Mesenchymal stem cell (in vitro differentiated cells and primary cell): ENCODE measurements around the gene WNT4.

Experiments used
- DNase-seq: peaks from one replicate; pipeline ENCODE4 v3.0.0-alpha.2; 2013
- H2AFZ ChIP-seq: one replicate; pipeline ENCODE4 v1.6.1; 2013; ENCODE audit warnings: low read depth, mild to moderate bottlenecking, control low read depth, inconsistent platforms, low read length, moderate library complexity
- H2AK5ac ChIP-seq: 2 replicates; pipeline ENCODE4 v1.6.1; 2013; ENCODE audit warnings: low read length, moderate library complexity, mild to moderate bottlenecking, inconsistent platforms; ENCODE audit not compliant: severe bottlenecking
- H2BK120ac ChIP-seq: one replicate; pipeline ENCODE4 v1.6.1; 2013; ENCODE audit warnings: low read depth, mild to moderate bottlenecking, inconsistent platforms, low read length, moderate library complexity
- H2BK12ac ChIP-seq, 2 experiments: one replicate each; pipeline ENCODE4 v1.6.1; 2013; ENCODE audit warnings: inconsistent platforms in 2 of 2, low read length in 2 of 2, mild to moderate bottlenecking in 2 of 2, moderate library complexity in 2 of 2, control low read depth in 1 of 2
- H2BK15ac ChIP-seq: one replicate; pipeline ENCODE4 v1.6.1; 2013; ENCODE audit warnings: mild to moderate bottlenecking, low read depth, inconsistent platforms; ENCODE audit not compliant: poor library complexity, severe bottlenecking
- H2BK5ac ChIP-seq: 2 replicates; pipeline ENCODE4 v1.6.1; 2013; ENCODE audit warnings: low read depth, mild to moderate bottlenecking, low read length, control low read depth, inconsistent platforms; ENCODE audit not compliant: poor library complexity, severe bottlenecking
- H3K14ac ChIP-seq, 2 experiments: one replicate each; pipeline ENCODE4 v1.6.1; 2013; ENCODE audit warnings: inconsistent platforms in 2 of 2, low read length in 2 of 2, control low read depth in 1 of 2, mild to moderate bottlenecking in 1 of 2, moderate library complexity in 1 of 2
- H3K18ac ChIP-seq, 2 experiments: one replicate each; pipeline ENCODE4 v1.6.1; 2013; ENCODE audit warnings: inconsistent platforms in 2 of 2, low read length in 2 of 2, control low read depth in 1 of 2, low read depth in 1 of 2, mild to moderate bottlenecking in 1 of 2
- H3K23ac ChIP-seq, 2 experiments: one replicate each; pipeline ENCODE4 v1.6.1; 2013; ENCODE audit warnings: inconsistent platforms in 2 of 2, low read length in 2 of 2, mild to moderate bottlenecking in 2 of 2, moderate library complexity in 2 of 2, control low read depth in 1 of 2
- H3K27ac ChIP-seq: 2 replicates; pipeline ENCODE4 v1.5.1; 2013; ENCODE audit warnings: mild to moderate bottlenecking, moderate library complexity, low read length, control low read depth, inconsistent platforms; ENCODE audit not compliant: poor library complexity, severe bottlenecking
- H3K27me3 ChIP-seq, 2 experiments: 2 replicates each; pipeline versions ENCODE4 v1.6.1 to v1.7.0; 2013; ENCODE audit warnings: low read length in 2 of 2, mild to moderate bottlenecking in 2 of 2, moderate library complexity in 2 of 2, control low read depth in 1 of 2, inconsistent platforms in 1 of 2; ENCODE audit not compliant: control insufficient read depth in 1 of 2, insufficient read depth in 1 of 2
- H3K36me3 ChIP-seq, 2 experiments: 2 replicates each; pipeline versions ENCODE4 v1.6.1 to v1.7.0; 2013; ENCODE audit warnings: low read length in 2 of 2, control low read depth in 1 of 2, inconsistent platforms in 1 of 2, low read depth in 1 of 2, mild to moderate bottlenecking in 1 of 2; ENCODE audit not compliant: insufficient read depth in 2 of 2, control insufficient read depth in 1 of 2
- H3K4ac ChIP-seq, 2 experiments: one replicate each; pipeline ENCODE4 v1.6.1; 2013; ENCODE audit warnings: inconsistent platforms in 2 of 2, low read length in 2 of 2, mild to moderate bottlenecking in 2 of 2, moderate library complexity in 2 of 2, control low read depth in 1 of 2, low read depth in 1 of 2
- H3K4me1 ChIP-seq: 2 replicates; pipeline ENCODE4 v1.6.1; 2013; ENCODE audit warnings: low read depth, low read length, control low read depth; ENCODE audit not compliant: control insufficient read depth, insufficient read depth
- H3K4me2 ChIP-seq: 2 replicates; pipeline ENCODE4 v1.6.1; 2013; ENCODE audit warnings: low read length, mild to moderate bottlenecking, inconsistent platforms; ENCODE audit not compliant: poor library complexity, severe bottlenecking
- H3K4me3 ChIP-seq, 2 experiments: 2 replicates each; pipeline versions ENCODE4 v1.5.1 to v1.7.0; 2013; ENCODE audit warnings: low read length in 2 of 2, mild to moderate bottlenecking in 2 of 2, control low read depth in 1 of 2, low read depth in 1 of 2; ENCODE audit not compliant: insufficient read depth in 1 of 2
- H3K79me1 ChIP-seq: replicated peaks from 2 replicates; pipeline ENCODE4 v1.6.1; 2013; ENCODE audit warnings: mild to moderate bottlenecking, control low read depth, low read length, inconsistent platforms; ENCODE audit not compliant: poor library complexity, severe bottlenecking
- H3K9ac ChIP-seq: 2 replicates; pipeline ENCODE4 v1.7.0; 2013; ENCODE audit warnings: mild to moderate bottlenecking, low read length, moderate library complexity
- H3K9me3 ChIP-seq: 2 replicates; pipeline ENCODE4 v1.7.0; 2013; ENCODE audit warnings: mild to moderate bottlenecking, low read length; ENCODE audit not compliant: control insufficient read depth
- H4K8ac ChIP-seq: one replicate; pipeline ENCODE4 v1.6.1; 2013; ENCODE audit warnings: inconsistent platforms, mild to moderate bottlenecking, low read length, moderate library complexity
- H4K91ac ChIP-seq: one replicate; pipeline ENCODE4 v1.6.1; 2013; ENCODE audit warnings: mild to moderate bottlenecking, low read length, inconsistent platforms
- WGBS: methylation state at CpG from one replicate; pipeline ENCODE4 v1.1.7; 2013; ENCODE audit warnings: mixed read lengths; 5-methylcytosine and 5-hydroxymethylcytosine counted together

Gene WNT4

DNA sequence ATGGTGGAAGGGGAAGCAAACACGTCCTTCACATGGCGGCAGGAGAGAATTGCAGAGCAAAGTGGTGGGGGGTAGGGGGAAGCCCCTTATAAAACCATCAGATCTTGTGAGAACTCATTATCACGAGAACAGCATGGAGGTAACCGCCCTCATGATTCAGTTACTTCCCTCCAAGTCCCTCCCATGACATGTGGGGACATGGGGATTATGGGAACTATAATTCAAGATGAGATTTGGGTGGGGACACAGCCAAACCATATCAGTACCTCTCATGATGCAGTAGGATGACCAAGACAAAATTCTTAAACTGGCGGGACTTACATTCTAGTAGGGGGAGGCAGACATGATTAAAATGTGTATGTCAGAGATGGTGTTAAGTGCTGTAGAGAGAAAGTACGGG is 38.8 kb downstream of the WNT4 start:
- H2AK5ac ChIP-seq, result no peak overlapping the region
- no peak for DNase-seq
- no peak overlapping the region for H3K4ac ChIP-seq
- no peak overlapping the region for H4K8ac ChIP-seq
- no peaks in the 10 kb centered on the region for H3K27me3 ChIP-seq
- H3K9ac ChIP-seq, result no peak overlapping the region
- H3K23ac ChIP-seq, result no peak overlapping the region
- H2BK12ac ChIP-seq, result no peak overlapping the region
- no peaks in the 10 kb centered on the region for H3K9me3 ChIP-seq
- peaks cover 20% of the 10 kb centered on the region for H3K79me1 ChIP-seq
- no peak overlapping the region for H3K18ac ChIP-seq
- H3K36me3 ChIP-seq, result peaks cover 21 to 77% of the 10 kb centered on the region in 2 experiments
- H3K27ac ChIP-seq, result no peak overlapping the region
- H3K4me3 ChIP-seq, result no peak overlapping the region
- H2BK120ac ChIP-seq, result no peak overlapping the region
- peaks cover 8% of the 10 kb centered on the region for H3K4me1 ChIP-seq
- H2AFZ ChIP-seq, result no peak overlapping the region
- no peak overlapping the region for H4K91ac ChIP-seq
- no peak overlapping the region for H2BK15ac ChIP-seq
- H2BK5ac ChIP-seq, result no peak overlapping the region
- H3K14ac ChIP-seq, result no peak overlapping the region
- no peak overlapping the region for H3K4me2 ChIP-seq
- WGBS, result 92% methylated on average over 3 of the region's 6 CpGs

DNA sequence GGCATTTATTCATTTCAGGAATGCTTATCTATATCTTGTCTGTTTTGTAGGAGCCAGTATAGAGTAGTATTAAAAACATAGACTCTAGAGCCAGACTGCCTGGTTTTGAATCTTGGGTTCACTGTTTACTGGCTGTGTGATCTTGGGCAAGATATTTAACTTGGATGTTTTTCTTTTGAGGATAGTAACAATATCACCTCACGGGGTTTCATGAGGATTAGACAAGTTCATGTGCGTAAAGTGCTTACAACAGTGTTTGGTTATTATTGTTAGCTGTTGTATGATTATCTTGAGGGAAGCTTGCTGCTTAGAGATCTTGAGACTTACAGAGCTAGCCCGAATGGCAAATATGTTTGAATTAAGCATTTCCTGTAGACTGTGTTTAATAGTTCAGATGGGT is 40.2 kb downstream of the WNT4 start:
- 79% methylated on average over 3 of the region's 3 CpGs for WGBS
- Histone ChIP-seq H3K14ac (no peak overlapping the region), H3K4ac (no peak overlapping the region), H3K36me3 (peaks cover 15 to 87% of the 10 kb centered on the region in 2 experiments), H3K79me1 (peaks cover 17% of the 10 kb centered on the region), H2BK15ac (no peak overlapping the region), H3K27me3 (no peaks in the 10 kb centered on the region), H2BK5ac (no peak overlapping the region), H3K18ac (no peak overlapping the region), H2AK5ac (no peak overlapping the region), H3K9me3 (no peaks in the 10 kb centered on the region), H4K8ac (no peak overlapping the region), H3K4me1 (peaks cover 5% of the 10 kb centered on the region), H4K91ac (no peak overlapping the region), H3K4me3 (no peak overlapping the region), H3K23ac (no peak overlapping the region), H2BK12ac (no peak overlapping the region), H3K27ac (no peak overlapping the region), H2AFZ (no peak overlapping the region), H2BK120ac (no peak overlapping the region), H3K4me2 (no peak overlapping the region), H3K9ac (no peak overlapping the region)
- peak; percentile 33 for DNase-seq

DNA sequence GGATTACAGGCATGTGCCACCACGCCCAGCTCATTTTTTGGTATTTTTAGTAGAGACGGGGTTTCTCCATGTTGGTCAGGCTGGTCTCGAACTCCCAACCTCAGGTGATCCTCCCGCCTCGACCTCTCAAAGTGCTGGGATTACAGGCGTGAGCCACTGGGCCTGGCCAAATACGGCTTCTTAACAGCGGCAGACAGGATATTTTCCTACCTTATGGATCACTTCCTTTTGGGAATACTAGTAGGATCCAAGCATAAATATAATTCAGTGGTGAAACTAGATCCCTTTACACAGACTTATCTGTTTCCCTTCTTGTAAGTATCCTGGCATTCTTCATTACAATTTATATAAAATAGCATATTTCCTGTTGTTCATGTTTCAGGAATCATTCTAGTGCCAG is 40.9 kb downstream of the WNT4 start:
- H3K36me3 ChIP-seq, result peaks cover 19 to 90% of the 10 kb centered on the region in 2 experiments
- H3K4me3 ChIP-seq, result no peak overlapping the region
- H3K27ac ChIP-seq, result no peak overlapping the region
- peaks cover 19% of the 10 kb centered on the region for H3K79me1 ChIP-seq
- DNase-seq, result no peak
- H3K9me3 ChIP-seq, result no peaks in the 10 kb centered on the region
- no peak overlapping the region for H3K4ac ChIP-seq
- H2BK120ac ChIP-seq, result no peak overlapping the region
- H4K8ac ChIP-seq, result no peak overlapping the region
- no peak overlapping the region for H2AK5ac ChIP-seq
- no peaks in the 10 kb centered on the region for H3K27me3 ChIP-seq
- no peak overlapping the region for H2BK12ac ChIP-seq
- no peak overlapping the region for H3K18ac ChIP-seq
- H2BK5ac ChIP-seq, result no peak overlapping the region
- H3K14ac ChIP-seq, result no peak overlapping the region
- peaks cover 5% of the 10 kb centered on the region for H3K4me1 ChIP-seq
- no peak overlapping the region for H3K9ac ChIP-seq
- H4K91ac ChIP-seq, result no peak overlapping the region
- H2AFZ ChIP-seq, result no peak overlapping the region
- H2BK15ac ChIP-seq, result no peak overlapping the region
- no peak overlapping the region for H3K23ac ChIP-seq
- WGBS, result 97% methylated on average over 6 of the region's 8 CpGs
- no peak overlapping the region for H3K4me2 ChIP-seq

DNA sequence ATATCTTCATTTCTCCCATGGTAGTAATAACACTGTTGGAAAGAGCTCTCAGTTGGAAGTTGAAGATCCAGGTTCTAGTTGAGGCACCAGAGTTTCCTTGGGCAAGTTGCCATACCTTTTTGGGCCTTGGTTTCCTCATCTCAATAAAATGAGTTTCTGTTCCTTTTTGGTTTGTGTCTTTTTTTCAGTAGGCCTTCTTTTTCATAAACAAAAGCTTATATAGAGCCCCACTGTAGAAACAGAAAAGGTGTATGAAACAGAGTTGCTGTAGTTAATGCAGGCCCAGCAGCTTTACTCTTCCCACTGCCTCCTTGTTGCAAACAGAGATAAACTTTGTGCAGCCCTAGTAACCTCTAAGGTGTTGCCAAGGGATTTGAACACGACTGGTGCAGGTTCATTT is 41.7 kb downstream of the WNT4 start:
- no CpG with 5 or more reads among the region's 1 CpG for WGBS
- H3K4me2 ChIP-seq, result no peak overlapping the region

More for the DNA sequence above, 41.7 kb downstream of the WNT4 start:
- Histone ChIP-seq H3K23ac (no peak overlapping the region), H4K8ac (no peak overlapping the region), H3K14ac (no peak overlapping the region), H3K18ac (no peak overlapping the region), H2BK5ac (no peak overlapping the region), H4K91ac (no peak overlapping the region), H3K4me3 (no peak overlapping the region), H3K9ac (no peak overlapping the region), H2BK12ac (no peak overlapping the region), H3K27ac (no peak overlapping the region), H3K9me3 (no peaks in the 10 kb centered on the region), H3K4me1 (peaks cover 2% of the 10 kb centered on the region), H3K4ac (no peak overlapping the region), H2BK120ac (no peak overlapping the region), H2AFZ (no peak overlapping the region), H3K27me3 (no peaks in the 10 kb centered on the region), H3K36me3 (peaks cover 18 to 91% of the 10 kb centered on the region in 2 experiments), H2BK15ac (no peak overlapping the region), H2AK5ac (no peak overlapping the region), H3K79me1 (peaks cover 16% of the 10 kb centered on the region)
- no peak for DNase-seq
